HepG2 (cell line): ENCODE measurements around the gene IFITM10. TPM values are rescaled to one million over a fixed set of nuclear protein-coding genes. Genes with fewer than 3 reads are reported as not detected.
A peak's percentile ranks its signal among the peaks of the same experiment; 100 is the strongest.

ENCODE experiments used
- CREBL2 ChIP-seq: sonication (generic); formaldehyde crosslinking; IDR thresholded peaks from 2 replicates; pipeline ENCODE4 v1.8.1; 2023; ENCODE audit warnings: missing genetic modification reagents, mild to moderate bottlenecking, borderline replicate concordance
- EEA1 ChIP-seq: sonication (generic); formaldehyde crosslinking; IDR thresholded peaks from 2 replicates; pipeline ENCODE4 v1.5.1; 2020; ENCODE audit warnings: mild to moderate bottlenecking, missing genetic modification reagents, borderline replicate concordance
- ERF ChIP-seq: IDR thresholded peaks from 2 replicates; pipeline ENCODE4 v1.6.1; 2018; ENCODE audit warnings: missing biosample characterization, missing genetic modification reagents
- HINFP ChIP-seq: sonication (generic); formaldehyde crosslinking; IDR thresholded peaks from 2 replicates; pipeline ENCODE4 v1.4.0; 2020; ENCODE audit warnings: low read depth, mild to moderate bottlenecking, missing genetic modification reagents
- HIVEP1 ChIP-seq: sonication (generic); formaldehyde crosslinking; IDR thresholded peaks from 2 replicates; pipeline ENCODE4 v1.4.0; 2020; ENCODE audit warnings: mild to moderate bottlenecking, missing genetic modification reagents
- HOMEZ ChIP-seq: IDR thresholded peaks from 2 replicates; pipeline ENCODE4 v1.6.1; 2016; ENCODE audit warnings: low read depth
- MXD1 ChIP-seq: sonication (generic); formaldehyde crosslinking; IDR thresholded peaks from 2 replicates; pipeline ENCODE4 v1.4.0; 2020; ENCODE audit warnings: mild to moderate bottlenecking, missing genetic modification reagents
- NONO ChIP-seq, 2 experiments: fragments of 450-650 bp in 1 of 2; sonication (generic) in 1 of 2; formaldehyde crosslinking in 1 of 2; IDR thresholded peaks in 1 of 2; conservative IDR thresholded peaks in 1 of 2; 2 replicates each; pipeline versions ENCODE4 v1.6.1 to v1.8.0; 2017 to 2022; ENCODE audit warnings: mild to moderate bottlenecking in 1 of 2, missing genetic modification reagents in 1 of 2, moderate library complexity in 1 of 2
- NR2F1 ChIP-seq, 2 experiments: fragments of 450-650 bp in 1 of 2; formaldehyde crosslinking in 1 of 2; IDR thresholded peaks; 2 replicates each; pipeline versions ENCODE4 v1.5.0 to v1.6.1; 2016 to 2020; ENCODE audit warnings: mild to moderate bottlenecking in 1 of 2, missing compliant biosample characterization in 1 of 2, missing genetic modification reagents in 1 of 2, moderate library complexity in 1 of 2
- RBFOX2 ChIP-seq: fragments of 200-400 bp; formaldehyde crosslinking; IDR thresholded peaks from 2 replicates; pipeline ENCODE4 v1.6.1; 2017; ENCODE audit warnings: low read depth, mild to moderate bottlenecking, low read length
- THYN1 ChIP-seq: sonication (generic); formaldehyde crosslinking; IDR thresholded peaks from 2 replicates; pipeline ENCODE4 v1.8.1; 2023; ENCODE audit warnings: low read depth, mild to moderate bottlenecking, moderate library complexity, missing genetic modification reagents, borderline replicate concordance
- ZBTB3 ChIP-seq: sonication (generic); formaldehyde crosslinking; IDR thresholded peaks from 2 replicates; pipeline ENCODE4 v1.4.0; 2020; ENCODE audit warnings: low read depth, mild to moderate bottlenecking, moderate library complexity, missing genetic modification reagents, borderline replicate concordance
- ZBTB46 ChIP-seq: sonication (generic); formaldehyde crosslinking; IDR thresholded peaks from 2 replicates; pipeline ENCODE4 v1.4.0; 2020; ENCODE audit warnings: mild to moderate bottlenecking, missing genetic modification reagents, borderline replicate concordance
- ZNF607 ChIP-seq: sonication (generic); formaldehyde crosslinking; IDR thresholded peaks from 2 replicates; pipeline ENCODE4 v1.5.1; 2020; ENCODE audit warnings: missing genetic modification reagents, mild to moderate bottlenecking, borderline replicate concordance
- ZNF615 ChIP-seq: sonication (generic); formaldehyde crosslinking; IDR thresholded peaks from 2 replicates; pipeline ENCODE4 v1.5.0; 2020; ENCODE audit warnings: mild to moderate bottlenecking, missing genetic modification reagents, borderline replicate concordance
- ZNF713 ChIP-seq: sonication (generic); formaldehyde crosslinking; IDR thresholded peaks from 2 replicates; pipeline ENCODE4 v1.4.0; 2020; ENCODE audit warnings: mild to moderate bottlenecking, missing genetic modification reagents
- ZNF816 ChIP-seq: sonication (generic); formaldehyde crosslinking; IDR thresholded peaks from 2 replicates; pipeline ENCODE4 v1.8.0; 2022; ENCODE audit warnings: missing genetic modification reagents, mild to moderate bottlenecking, borderline replicate concordance
- ZSCAN25 ChIP-seq: sonication (generic); formaldehyde crosslinking; IDR thresholded peaks from 2 replicates; pipeline ENCODE4 v1.8.0; 2022; ENCODE audit warnings: mild to moderate bottlenecking, missing genetic modification reagents
- ZSCAN5A ChIP-seq: sonication (generic); formaldehyde crosslinking; IDR thresholded peaks from 2 replicates; pipeline ENCODE4 v1.8.0; 2022; ENCODE audit warnings: mild to moderate bottlenecking, missing genetic modification reagents, borderline replicate concordance
- polyA plus RNA-seq, 8 experiments: library from polyadenylated mRNA; depleted of rRNA in 3 of 8; stranded (reverse) in 7 of 8; unstranded in 1 of 8; fragments of >200 nt; fragmentation: Illumina TruSeq in 4 of 8; extraction: Trizol in 4 of 8; gene quantifications; 2 replicates each; pipeline versions ENCODE4 v1.2.1 to v1.2.3, GENCODE V29; 2011 to 2016; ENCODE audit warnings: low read depth in 4 of 8, missing spikeins in 1 of 8, mixed read lengths in 1 of 8; ENCODE audit not compliant: insufficient read depth in 1 of 8
- total RNA-seq, 5 experiments: library from RNA; depleted of rRNA; stranded (reverse); fragments of >200 nt; fragmentation: Illumina TruSeq; extraction: Trizol; gene quantifications; 2 replicates each; pipeline ENCODE4 v1.2.3, GENCODE V29; 2016; ENCODE audit warnings: low read depth in 1 of 5

IFITM10 gene
- total and polyA plus RNA-seq, 2 of the 13 experiments (the other 11 are each of a cell fraction or from before 2014, with no cell fraction given) = 0.09 to 0.13 TPM

GRCh38 chr11:1691026-1691877 is 59.1 kb downstream of the IFITM10 start (continued):
- TF ChIP-seq HOMEZ (CRISPR knock-in tag) (0 out of 2 replicates have a peak, but pooled peaks have one; percentile 7), ZNF816 (peak; percentile 99), THYN1 (CRISPR knock-in tag) (no peak), MXD1 (CRISPR knock-in tag) (no peak), NONO (IDR thresholded peaks at IDR 0.05) (no peak), NONO (CRISPR knock-in tag; conservative IDR thresholded peaks at IDR 0.05) (peak; percentile 81), EEA1 (CRISPR knock-in tag) (peak; percentile 71; the same call in 1 of the 2 replicates), ZNF713 (CRISPR knock-in tag) (no peak), RBFOX2 (no peak; the same call in 1 of the 2 replicates), HINFP (CRISPR knock-in tag) (peak; percentile 91; the same call in 1 of the 2 replicates), ZNF615 (CRISPR knock-in tag) (no peak), HIVEP1 (CRISPR knock-in tag) (no peak), ZSCAN5A (peak; percentile 47; the same call in 1 of the 2 replicates), NR2F1 (CRISPR knock-in tag; IDR thresholded peaks at IDR 0.05) (peak; percentile 38 to 74; a peak in 3 of 4 replicates), CREBL2 (CRISPR knock-in tag) (0 out of 2 replicates have a peak, but pooled peaks have one; percentile 14), ZBTB46 (peak; percentile 92), ZBTB3 (peak; percentile 52; the same call in 1 of the 2 replicates), ZNF607 (CRISPR knock-in tag) (peak; percentile 79; the same call in 1 of the 2 replicates), ERF (CRISPR knock-in tag) (peak; percentile 96), ZSCAN25 (peak; percentile 92; the same call in 1 of the 2 replicates)
